IPS DF 4.7 (cell line): ENCODE results near the gene RUSF1.
"Not testable (repeated sequence)": the region's sequence is repeated elsewhere in the genome, so short reads cannot be mapped to it uniquely, and the experiment has no call there.

Experiments
- DNase-seq: peaks from one replicate; pipeline ENCODE4 v3.0.0-alpha.2; 2013; ENCODE audit warnings: low spot score; ENCODE audit errors: extremely low read depth

Gene RUSF1

DNA sequence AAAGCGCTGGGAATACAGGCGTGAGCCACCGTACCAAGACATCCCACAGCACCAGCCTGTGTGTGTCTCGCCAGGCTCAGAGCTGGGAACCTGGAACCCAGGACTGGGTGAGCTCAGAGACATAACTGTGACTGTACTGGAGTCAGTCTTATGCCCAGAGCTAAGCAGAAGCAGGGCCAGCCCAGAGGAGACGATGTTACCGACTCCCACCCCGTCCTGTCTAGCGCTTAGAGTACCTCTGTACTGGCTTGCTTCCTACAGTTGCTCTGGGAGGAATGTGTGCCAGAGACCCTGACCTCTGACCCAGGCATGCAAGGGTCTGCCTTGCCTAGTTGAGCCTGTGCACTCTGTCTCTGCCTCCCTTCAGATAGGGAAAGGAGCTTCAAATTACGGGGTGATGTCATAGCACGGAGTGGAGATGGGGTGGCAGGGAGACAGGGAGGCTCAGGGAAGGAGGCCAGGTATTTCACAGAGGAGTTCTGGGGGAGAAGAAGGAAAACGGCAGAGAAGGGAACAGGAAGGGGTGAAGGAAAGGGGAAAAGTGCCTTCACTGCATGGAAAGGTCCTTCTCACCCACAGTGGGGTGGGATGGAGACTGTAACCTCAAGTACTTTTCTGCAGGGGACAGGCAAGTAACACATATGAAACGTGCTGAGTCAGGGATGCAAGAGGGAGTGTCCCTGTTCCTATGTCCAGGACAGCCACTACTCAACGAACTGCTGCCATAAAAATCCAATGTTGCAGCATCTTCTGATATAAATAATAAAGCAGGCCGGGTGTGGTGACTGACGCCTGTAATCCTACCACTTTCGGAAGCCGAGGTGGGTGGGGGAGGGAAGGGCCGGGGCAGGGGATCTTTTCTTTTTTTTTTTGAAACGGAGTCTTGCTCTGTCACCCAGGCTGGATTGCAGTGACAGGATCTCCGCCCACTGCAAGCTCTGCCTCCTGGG, 54.7 kb downstream of the RUSF1 start:
- DNase-seq, result no peak

DNA sequence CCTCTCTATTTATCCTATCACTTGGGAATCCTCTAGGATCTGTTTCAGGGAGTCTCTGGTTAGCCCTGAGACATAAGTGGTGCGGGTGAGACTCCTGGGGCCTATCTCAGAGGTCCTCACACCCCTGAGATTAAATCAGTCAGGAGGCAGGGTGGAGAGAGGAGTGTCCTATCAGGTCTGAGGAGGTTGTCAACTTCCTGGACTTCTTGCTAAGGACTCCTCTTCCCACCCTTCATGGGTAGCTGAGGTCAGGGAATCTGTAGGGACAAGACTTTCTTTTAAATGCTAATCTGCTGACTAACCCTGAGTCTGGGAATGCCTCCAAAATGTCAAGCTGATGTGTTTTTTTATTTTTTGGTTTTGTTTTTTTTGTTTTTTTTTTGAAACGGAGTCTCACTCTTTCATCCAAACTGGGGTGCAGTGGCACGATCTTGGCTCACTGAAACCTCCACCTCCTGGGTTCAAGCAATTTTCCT, 55.5 kb downstream of the RUSF1 start:
- no peak for DNase-seq

DNA sequence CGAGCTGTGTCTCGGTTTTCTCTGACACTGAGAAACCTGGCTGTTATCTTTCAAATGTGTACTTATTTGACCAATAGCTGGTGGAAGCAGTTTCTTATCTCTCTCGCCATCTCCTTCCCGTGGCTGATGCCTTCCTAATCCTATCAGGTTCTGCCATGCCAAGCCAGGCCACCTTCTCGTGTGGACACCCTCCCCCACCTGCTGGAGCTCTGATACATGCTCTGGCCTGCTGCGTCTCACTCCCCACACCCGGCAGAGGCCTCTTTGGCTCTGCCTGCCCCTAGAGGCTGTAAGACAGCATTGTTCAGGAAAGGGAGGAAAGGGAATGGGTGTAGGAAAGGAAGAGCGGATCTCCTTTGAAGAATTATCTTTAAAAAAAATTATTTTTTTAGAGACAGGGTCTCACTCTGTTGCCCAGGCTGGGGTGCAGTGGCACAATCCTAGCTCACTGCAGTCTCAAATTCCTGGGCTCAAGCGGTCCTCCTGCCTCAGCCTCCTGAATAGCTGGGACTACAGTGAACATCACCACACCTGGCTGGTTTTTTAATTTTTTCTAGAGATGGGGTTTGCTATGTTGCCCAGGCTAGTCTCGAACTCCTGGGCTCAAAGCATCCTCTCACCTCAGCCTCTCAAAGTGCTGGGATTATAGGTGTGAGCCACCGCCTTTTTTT, 56.4 kb downstream of the RUSF1 start:
- DNase-seq, result no peak

DNA sequence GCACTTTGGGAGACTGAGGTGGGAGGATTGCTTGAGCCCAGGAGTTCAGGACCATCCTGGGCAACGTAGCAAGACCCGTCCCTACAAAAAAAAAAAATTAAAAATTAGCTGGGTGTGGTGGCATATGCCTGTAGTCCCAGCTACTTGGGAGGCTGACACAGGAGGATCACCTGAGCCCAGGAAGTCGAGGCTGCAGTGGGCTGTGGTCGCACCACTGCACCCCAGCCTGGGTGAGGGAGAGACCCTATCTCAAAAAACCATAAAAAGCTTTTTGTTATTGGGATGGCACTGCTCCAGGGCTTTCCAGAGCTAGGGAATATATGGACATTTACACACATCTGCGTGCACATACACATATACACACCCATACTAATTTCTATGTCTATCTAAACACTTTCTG, 57.0 kb downstream of the RUSF1 start:
- DNase-seq, result no peak

DNA sequence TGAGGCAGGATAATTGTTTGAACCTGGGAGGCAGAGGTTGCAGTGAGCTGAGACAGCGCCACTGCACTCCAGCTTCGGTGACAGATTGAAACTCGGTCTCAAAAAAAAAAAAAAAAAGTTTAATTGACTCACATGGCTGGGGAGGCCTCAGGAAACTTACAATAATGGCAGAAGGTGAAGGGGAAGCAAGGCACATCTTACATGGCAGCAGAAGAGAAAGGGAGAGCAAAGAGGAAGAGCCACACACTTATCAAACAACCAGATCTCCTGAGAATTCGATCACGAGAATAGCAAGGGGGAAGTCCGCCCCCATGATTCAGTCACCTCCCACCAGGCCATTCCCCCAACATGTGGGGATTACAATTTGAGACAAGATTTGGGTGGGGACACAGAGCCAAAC, 62.3 kb downstream of the RUSF1 start:
- DNase-seq, result not testable (repeated sequence)

DNA sequence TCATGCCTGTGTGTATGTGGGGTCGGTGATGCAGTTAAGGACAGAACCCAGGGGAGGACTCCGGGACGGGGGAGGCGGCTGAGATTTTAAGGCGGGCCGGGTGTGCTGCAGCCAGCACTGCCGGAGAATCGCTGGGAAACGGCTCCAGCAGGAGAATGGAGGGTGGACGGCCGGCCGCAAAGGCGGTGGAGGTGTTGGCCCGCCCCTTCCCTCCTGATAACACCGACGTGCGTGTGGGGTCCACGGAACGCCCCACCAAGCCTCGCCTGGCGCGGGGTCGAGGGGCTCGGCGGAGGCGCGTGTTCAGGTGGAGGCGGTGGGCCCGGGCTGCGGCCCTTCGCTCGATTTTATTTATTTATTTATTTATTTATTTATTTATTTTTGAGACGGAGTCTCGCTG, 66.2 kb downstream of the RUSF1 start:
- DNase-seq, result no peak

DNA sequence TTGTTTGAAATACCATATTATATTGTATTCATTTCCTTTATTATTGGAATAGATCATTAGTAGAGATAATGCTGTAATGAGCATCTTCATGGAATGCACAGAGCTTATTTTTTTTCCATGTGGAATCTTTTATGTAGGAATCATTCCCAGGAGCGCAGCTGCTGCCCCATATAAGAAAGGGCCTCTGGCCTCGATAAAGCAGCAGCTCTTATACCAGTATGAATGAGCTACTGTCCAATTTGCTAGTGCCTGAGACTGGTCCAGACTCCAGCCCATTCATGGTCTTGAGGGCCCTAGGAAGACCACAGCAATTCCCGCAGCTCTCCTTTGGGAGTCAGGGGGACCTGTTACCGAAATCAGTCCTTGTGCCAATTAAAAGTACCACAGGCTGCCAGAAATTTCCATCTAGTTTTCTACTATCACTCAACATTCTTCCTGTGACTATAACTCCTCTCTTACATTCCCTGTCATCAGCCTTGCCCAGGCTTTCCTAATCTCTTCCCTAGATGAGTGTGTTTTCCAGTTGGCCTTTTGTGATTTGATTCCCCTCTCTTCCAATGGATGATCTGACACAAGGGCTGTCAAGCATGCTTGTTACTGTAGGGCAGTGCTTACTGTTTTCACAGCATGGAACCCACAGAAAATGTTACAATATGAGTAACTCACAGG, 67.5 kb downstream of the RUSF1 start:
- DNase-seq, result no peak

DNA sequence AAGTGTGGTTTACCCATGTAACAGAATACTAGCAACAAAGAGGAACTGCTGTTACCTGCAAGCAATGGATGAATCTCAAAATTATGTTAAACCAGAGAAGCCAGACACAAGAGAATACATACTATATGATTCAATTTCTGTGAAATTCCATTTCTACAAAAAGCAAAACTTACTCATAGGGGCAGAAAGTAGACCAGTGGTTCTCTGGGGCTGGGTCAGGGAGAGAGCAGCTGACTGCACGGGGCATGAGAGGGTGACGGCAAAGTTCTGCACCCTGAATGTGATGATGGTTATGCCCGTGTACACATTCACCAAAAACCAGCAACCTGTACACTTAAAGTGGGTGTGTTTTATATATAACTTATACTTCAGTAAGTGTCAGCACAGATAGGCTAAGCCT, 68.7 kb downstream of the RUSF1 start:
- DNase-seq, result no peak
